SKM-1 (cell line): ENCODE measurements around the gene COL4A5.
"Not testable (repeated sequence)": the region's sequence is repeated elsewhere in the genome, so short reads cannot be mapped to it uniquely, and the experiment has no call there.

ENCODE experiments used
- DNase-seq: peaks from one replicate; lab custom pipeline; 2025; ENCODE audit not compliant: unreplicated experiment; lab: John Stamatoyannopoulos, UW

COL4A5 gene

DNA sequence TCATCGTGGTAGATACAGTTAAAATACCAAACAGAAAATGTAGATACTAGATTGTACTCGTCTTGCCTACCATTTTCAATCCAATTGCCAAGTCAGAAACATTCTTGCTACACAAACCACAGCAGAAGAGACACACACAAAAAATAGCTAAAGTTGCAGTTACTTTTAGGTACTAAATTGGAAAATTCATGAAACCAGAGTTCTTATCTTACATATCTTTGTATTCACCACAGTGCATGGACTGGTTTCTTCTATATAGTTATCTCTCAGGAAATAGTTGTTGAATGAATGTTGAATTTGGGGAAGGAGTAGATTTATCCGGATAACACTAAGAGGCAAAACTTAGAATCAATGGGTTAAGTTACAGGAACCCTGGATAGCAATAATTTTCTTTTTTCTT lies 14.2 kb downstream of the COL4A5 start:
- DNase-seq, result no peak

DNA sequence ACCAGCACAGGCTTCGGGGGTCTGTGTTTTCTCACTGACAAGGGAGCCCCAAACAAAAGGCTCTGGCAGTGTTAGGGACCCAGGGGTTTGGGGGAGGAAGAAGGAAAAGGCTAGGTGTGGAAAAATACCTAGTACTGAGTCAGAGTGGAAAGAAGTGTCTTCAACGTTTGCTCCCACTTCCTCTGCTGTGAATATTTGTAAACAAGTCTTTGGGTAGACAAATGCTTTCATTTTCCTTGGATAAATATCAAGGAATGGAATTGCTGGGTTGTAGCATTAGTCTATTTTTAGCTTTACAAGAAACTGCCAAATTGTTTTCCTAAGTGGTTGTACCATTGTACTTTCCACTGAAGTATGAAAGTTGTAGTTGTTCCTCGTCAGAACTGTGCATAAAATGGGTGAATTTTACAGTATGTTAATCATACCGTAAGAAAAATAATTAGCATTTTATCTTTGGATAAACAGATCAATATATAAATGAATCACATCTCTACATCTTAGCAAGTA lies 17.4 kb downstream of the COL4A5 start:
- DNase-seq, result no peak

DNA sequence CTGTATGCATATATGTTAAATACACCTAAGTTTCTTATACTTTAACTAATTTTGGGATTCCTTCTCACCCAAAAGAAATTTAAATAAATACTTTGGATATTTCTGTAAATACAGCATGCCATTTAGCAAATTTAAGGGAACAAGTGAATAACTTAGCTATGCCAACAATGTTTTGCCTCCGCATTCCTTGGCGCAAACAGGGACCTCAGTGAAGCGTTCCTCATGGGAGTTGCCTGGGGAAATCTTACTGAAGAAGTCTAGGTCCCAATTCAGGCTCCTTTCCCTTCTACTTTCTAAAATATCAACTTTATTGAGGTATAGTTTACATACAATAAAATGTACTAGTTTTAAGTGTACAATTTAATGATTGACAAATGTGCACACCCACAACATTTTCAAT lies 25.0 kb downstream of the COL4A5 start:
- DNase-seq, result no peak

DNA sequence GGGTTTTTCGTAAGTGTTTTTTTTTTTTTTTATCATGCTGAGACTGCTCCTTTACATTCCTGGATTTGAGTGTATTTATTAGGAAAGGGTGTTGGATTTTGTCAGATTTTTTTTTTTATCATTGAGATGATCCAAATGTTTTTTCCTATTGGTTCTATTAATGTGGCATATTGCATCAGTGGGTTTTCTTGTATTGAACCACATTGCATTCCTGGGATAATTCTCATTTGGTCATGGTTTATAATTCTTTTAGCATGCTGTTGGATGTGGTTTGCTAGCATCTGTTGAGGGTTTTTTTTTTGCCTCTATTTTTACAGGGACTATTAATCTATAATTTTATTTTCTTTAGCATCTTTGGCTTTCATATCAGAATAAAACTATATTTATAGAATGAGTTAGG lies 28.8 kb downstream of the COL4A5 start:
- DNase-seq, result no peak

DNA sequence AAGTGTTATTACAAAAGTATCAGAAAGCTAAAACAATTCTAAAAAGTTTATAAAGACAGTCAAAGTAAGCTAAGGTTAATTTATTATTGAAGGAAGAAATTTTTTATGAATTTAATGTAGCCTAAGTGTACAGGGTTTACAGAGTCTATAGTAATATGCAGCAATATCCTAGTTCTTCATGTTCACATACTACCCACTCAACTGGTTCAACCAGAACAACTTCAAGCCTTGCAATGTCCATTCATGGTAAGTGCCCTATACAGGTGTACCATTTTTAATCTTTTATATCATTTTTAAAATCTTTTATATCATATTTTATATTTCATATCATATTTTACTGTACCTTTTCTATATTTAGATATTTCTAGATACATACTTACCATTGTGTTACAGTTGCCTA lies 34.3 kb downstream of the COL4A5 start:
- DNase-seq, result no peak

DNA sequence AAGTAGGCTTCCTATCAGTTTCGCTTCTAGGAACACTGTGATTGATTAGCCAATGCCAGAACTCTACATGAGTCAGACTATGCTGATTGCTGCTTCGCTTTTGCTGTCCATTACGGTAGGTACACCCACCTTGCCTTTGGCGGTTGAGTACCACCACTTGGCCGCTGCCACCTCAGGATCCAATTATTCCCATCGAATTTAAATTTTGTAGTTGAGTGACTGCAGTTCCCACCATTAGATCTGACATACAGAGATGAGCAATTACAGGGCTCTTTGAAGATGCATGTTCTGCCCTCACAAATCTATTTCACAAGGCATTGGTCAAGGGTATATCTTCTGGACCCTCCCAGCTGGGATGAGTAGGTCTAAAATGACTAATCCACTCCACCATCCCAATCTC lies 41.9 kb downstream of the COL4A5 start:
- DNase-seq, result not testable (repeated sequence)

DNA sequence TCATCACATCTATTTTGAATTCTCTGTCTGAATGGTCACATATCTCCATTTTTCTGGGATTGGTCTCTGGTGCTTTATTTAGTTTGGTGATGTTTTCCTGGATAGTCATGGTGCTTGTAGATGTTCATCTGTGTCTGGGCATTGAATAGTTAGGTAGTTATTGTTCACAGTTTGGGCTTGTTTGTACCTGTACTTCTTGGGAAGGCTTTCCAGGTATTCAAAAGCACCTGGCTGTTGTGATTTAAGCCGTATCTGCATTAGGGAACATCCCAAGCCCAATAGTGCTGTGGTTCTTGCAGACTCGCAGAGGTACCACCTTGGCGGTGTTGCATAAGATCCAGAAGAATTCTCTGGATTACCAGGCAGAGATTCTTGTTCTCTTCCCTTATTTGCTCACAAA lies 44.6 kb downstream of the COL4A5 start:
- no peak for DNase-seq

DNA sequence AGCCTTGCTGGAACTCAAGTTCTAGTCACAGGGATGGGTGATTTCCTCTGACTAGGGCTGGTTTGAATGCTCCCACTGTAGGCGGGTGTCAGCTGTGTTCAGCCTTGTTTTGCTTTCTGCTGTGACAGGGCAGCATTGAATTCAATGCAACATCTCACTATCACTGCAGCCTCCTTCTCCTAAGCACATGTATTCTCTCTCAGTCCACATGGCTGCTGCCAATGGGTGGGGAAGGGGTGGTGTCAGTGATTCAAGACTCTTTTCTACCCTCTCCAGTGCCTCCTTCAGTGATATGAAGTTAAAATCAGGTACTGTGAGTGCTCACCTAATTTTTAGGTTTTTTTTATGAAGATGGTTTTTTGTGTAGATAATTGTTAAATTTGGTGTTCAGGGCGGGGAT lies 46.3 kb downstream of the COL4A5 start:
- DNase-seq, result no peak

DNA sequence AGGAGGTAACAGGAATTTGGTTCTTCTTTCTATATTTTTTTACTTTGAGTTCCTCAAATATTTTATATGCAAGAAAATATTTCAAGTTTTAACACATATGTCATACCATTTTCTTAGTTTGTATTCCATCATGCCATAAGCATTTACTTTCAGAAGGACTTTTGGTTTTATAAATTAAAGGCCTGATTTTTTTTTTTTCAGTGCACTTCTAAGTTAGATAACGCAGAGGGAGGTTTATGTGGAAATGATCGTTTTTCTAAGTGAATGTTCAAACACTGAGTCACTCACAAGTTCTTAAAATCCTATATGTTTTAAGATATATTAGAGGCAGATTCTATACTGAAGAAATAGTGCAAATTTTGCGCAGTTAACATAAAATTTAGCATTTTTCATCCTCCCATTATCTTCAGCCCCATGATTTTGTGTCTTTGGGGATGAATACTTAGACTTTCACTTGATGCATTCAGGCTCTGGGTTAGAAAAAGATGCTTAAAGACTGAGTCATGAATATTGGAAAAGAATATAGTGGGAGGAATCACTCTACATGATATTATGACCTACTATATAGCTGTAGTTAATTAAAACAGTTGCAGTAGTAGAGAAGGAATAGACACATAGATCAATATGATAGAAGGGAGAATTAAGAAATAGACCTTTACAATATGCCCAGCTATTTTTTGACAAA lies 54.9 kb downstream of the COL4A5 start:
- no peak for DNase-seq

DNA sequence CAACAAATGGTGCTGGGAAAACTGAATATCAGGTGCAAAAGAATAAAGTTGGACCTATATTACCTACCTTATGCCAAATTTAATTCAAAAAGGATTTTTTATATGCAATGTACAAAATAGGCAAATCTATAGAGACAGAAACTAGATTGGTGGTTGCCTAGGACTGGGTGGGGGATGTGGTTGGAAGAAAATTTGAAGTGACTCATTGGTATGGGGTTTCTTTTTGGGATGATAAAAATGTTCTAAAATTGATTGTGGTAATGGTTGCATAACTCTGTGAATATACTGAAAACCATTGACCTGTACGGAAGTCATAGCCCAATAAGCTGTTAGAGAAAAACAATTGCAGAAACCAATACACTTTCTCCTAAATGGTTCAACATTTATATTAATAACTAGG lies 72.1 kb downstream of the COL4A5 start:
- no peak for DNase-seq

DNA sequence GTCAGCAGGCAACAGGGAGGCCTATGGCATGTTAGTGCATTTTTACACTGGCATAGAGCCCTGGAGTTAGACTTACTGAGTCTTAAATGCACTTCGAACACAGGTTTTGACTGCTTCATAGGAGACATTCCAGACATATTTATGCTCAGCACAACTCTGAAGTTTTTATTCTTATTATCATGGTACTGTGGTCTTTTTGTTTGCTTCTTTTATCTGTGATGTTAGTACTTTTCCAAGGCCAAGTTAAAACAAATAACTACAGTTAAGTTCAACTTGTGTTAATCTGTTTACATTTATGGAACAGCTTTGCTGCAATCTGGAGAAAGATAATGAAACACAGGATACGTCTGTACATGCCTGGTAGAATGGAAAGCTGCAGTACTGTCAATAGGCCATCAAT lies 76.5 kb downstream of the COL4A5 start:
- DNase-seq, result no peak

DNA sequence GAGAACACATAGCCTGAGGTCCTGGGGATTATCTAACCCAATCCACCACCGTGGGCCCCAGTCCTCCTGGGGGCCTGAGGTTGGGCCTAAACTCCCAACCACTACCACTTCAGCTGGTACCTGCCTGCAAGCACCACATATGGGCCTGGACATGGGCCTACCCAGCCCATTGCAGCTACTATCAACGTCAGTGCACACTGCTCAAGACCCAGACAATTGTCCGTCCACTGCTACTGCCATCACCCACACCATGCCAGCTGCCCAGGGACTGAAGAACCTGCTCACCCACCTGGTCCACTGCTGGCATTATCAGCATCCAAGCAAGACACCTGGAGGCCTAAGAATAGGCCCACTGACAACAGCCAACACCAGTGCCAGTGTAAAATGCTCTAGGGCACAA lies 88.1 kb downstream of the COL4A5 start:
- no peak for DNase-seq

DNA sequence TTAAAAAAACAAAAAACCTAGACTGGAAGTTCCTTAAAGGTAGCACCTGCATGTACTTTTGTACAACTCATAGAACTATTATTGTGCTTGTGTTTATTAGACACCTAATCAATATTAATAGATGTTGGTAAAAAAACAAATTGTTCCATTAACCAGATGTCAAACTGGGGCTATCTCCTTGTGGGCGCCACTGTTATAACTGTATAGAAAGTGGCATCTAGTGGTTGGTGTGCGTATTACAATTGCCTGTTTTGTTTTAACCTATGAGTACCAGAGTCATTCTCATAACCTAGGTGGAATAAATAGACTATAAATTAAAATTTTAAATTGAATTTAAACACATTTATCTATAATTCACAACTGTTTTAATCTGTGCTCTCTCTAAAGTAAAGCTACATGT lies 97.4 kb downstream of the COL4A5 start:
- DNase-seq, result no peak

DNA sequence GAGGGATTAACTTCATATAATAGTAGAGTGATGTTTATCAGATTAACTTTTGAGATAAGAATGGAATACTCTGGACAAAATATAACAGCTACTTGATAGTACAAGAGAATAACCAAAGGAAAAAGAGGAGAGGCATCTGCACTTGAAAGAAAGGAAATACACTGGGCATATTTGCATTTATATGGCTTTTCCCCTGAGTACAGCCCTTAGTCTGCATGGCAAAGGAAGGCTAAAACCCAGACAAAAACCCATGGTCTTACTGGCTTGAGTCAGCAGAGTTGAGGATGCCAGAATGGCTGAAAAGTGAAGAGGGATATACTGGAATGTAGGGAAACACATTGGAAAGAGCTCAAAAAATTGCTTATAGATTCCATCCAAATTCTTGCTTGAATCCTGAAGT lies 101.6 kb downstream of the COL4A5 start:
- no peak for DNase-seq

DNA sequence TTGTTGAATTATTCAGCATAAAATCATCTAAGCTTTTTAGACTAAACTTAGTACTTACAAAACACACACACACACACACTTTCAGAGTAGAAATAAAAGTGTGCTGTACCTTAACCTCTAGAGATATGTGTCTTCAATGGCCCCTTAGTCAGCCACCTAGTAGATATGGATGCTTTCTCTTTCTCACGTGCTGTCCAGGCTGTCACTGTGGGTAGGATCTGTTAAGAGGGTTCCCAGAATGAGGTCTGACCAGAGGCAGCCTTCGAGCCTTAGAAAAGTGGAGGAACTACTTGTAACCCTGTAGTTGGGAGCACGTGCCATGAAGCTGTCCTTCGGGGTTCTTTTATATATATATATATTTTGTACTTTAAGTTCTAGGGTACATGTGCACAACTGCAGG lies 117.9 kb downstream of the COL4A5 start:
- no peak for DNase-seq

DNA sequence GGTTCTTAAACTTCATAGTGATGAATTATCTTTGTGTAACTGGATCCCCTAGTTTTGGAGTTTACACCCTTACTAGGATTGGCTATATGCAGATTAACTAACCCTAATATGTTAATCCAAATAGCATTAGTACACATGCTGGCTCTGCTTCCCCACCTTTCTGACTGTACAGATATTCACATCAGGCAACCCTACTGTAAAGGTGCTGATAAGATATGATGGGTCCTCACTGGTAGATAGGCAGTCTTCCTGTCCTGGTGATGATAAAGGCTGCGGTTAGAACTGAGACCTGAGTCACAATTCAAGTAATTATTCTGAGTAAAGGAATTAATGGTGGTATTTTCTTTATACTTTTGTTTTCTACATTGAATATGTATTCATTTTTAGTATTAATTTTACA lies 118.6 kb downstream of the COL4A5 start:
- DNase-seq, result no peak

DNA sequence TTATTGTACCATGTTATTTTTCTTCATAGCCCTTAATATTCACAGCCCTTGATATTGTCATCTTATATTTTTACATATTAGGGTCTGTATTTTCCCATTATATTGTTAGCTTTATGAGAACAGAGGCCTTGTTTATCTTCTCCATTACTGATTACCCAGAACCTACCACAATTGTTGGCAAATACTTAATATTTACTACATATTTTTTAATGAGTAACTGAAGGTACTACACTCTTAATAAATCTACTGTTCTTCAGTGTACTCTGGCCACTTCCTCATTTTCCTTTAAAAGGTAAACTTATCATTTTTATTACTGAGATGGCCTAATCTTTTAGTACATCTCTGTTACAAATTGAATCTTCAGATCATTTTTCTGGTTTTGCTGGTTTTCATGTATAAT lies 133.5 kb downstream of the COL4A5 start:
- DNase-seq, result no peak

DNA sequence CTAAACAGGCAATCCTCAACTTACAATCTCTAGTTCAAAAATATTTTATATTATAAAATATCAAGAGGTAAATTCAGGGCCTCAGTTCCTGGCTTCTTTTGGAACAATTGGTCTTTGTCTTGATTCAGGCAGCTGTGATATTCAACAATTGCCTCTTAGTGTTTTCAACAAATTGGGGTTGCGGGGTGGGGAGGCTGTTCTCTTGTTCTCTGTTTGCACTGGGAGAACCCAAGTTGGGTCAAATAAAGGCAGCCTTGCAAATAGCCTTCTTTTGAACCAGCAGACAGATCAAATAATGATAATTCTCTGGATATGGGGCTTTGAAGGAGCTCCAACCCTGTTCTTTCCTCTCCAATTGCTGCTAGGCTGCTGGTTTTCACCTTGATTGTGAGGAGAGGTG lies 142.5 kb downstream of the COL4A5 start:
- DNase-seq, result no peak

DNA sequence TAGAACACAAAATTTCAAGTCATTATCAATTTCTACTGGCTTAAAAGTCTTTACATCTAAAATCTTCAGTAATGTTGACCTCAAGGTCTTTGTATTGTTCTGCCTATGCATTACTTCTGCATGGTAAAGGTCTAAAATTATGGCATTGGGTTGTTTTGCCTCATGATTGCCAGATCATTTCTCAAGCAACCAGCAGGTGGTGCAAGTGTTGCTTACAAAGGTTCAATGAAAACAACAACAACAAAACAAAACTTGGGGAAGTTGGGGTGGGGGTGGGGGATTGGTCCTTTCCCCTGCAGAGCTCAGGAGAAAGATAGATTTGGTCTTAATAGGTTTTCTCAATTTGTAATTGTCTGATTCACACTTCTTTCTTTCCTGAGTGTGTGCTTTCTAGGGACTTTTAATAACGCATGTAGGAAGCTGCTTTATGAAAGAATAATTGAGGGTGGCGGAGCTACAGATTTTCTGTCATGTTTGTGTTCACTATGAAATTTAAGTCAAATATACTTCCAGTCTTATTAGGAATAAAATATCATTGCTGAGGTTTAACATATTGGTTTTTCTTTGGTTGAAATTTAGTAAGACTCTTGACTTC lies 145.1 kb downstream of the COL4A5 start:
- DNase-seq, result no peak

DNA sequence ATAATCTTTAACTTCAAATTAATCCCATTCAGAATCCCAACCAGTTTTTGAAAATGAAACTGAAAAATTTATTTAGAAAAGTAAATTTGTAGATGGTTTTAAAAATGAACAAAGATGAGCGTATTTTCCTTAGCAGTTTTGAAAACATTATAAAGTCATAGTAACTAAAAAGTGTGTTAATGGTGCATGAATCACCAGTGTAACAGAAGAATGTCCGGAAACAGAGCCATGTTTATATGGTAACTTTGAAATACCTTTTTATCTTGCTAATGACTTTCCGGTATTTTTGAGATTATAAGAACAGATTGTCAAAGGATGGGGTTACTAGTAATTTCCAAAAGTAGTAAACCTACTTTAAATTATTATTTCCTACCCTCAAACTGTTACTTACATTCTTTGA lies 150.9 kb downstream of the COL4A5 start:
- no peak for DNase-seq

DNA sequence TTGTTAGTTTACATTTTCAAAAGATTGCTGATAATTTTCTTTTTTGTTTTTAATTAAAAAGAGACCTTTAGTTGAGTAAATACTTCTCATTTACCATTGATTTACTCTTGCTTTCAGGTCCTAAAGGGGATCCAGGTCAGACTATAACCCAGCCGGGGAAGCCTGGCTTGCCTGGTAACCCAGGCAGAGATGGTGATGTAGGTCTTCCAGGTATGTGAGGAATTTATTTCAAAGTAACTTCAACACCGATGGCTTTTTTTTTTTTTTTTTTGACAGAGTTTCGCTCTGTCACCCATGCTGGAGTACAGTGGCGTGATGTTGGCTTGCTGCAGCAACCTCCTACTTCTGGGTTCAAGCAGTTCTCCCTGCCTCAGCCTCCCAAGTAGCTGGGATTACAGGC lies 161.6 kb downstream of the COL4A5 start:
- DNase-seq, result no peak

DNA sequence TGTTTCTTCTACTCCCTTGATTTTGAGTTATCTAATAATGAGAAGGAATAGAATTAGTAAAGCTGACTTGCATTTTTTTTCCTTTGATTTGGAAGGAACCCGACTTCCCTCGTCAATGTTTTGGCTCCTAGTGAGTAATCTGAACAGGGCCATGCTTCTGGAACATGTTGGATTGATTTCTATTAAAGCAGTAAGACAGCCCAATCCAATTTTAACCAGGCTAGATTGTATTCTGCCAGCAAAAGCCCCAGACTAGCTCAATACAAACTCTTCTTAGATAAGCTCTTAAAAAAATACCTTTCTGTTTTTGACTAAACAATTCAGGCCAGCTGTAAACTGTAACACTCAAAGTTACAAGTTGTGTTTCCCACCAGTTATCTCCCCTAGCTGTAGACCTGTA lies 170.5 kb downstream of the COL4A5 start:
- no peak for DNase-seq

DNA sequence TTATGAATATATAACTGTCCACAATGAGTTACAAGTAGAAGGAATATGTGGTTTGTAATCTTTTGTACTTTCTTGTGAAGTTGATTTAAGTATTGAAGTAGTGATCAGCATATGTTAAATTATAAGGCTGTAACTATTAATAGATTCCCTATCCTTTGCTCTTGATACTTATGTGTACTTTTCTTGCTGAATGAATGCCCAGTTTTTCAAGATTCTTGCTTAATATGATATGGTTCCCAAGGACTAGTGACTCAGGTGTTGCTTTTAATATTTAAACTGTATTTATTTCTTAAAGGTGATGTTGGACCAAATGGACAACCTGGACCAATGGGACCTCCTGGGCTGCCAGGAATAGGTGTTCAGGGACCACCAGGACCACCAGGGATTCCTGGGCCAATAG lies 175.0 kb downstream of the COL4A5 start:
- DNase-seq, result no peak
